Peyer's patch (tissue), 4 donors: ENCODE results near the gene AFG1L. TPM values are rescaled to one million over a fixed set of nuclear protein-coding genes. Genes with fewer than 3 reads are reported as not detected.
"Not testable (repeated sequence)": the region's sequence is repeated elsewhere in the genome, so short reads cannot be mapped to it uniquely, and the experiment has no call there.

Experiments
- DNase-seq, 3 donors: peaks; one replicate each; pipeline ENCODE4 v3.0.0-alpha.2; 2017 to 2019
- H3K27ac ChIP-seq, 4 donors: fragments of 200-600 bp; sonication (generic); one replicate each; pipeline ENCODE4 v1.5.1; 2016 to 2019
- H3K27me3 ChIP-seq, 2 donors: fragments of 200-600 bp; sonication (generic); one replicate each; pipeline ENCODE4 v1.5.1; 2019
- H3K36me3 ChIP-seq, 3 donors: fragments of 200-600 bp; sonication (generic); one replicate each; pipeline ENCODE4 v1.5.1; 2016 to 2019
- H3K4me1 ChIP-seq, 4 donors: fragments of 200-600 bp; sonication (generic); one replicate each; pipeline ENCODE4 v1.5.1; 2016 to 2019
- H3K4me3 ChIP-seq, 4 donors: fragments of 200-600 bp; sonication (generic); 1 replicate in 3 of 4; 2 replicates in 1 of 4; pipeline ENCODE4 v1.5.1; 2016 to 2019; ENCODE audit warnings: mild to moderate bottlenecking in 1 of 4
- H3K9me3 ChIP-seq, 4 donors: fragments of 200-600 bp; sonication (generic); one replicate each; pipeline ENCODE4 v1.5.1; 2016 to 2019; ENCODE audit warnings: mild to moderate bottlenecking in 1 of 4
- POLR2A ChIP-seq, 2 donors: fragments of 450-650 bp; IDR thresholded peaks; one replicate each; pipeline ENCODE4 v1.5.1; 2017; ENCODE audit warnings: antibody characterized with exemption in 2 of 2, mild to moderate bottlenecking in 2 of 2, moderate library complexity in 2 of 2
- total RNA-seq, 4 donors: library from RNA; depleted of rRNA; stranded (reverse); fragments of >200 nt; gene quantifications; one replicate each; pipeline ENCODE4 v1.1.0, GENCODE V29; 2016
- TF ChIP-seq, protein P1 (sequence below), 6 experiments: fragments of 450-650 bp in 4 of 6; fragments of 200-600 bp in 2 of 6; sonication (generic) in 1 of 6; IDR thresholded peaks; one replicate each; pipeline ENCODE4 v1.5.1; 2017 to 2019; ENCODE audit warnings: antibody characterized with exemption in 6 of 6, mild to moderate bottlenecking in 3 of 6, moderate library complexity in 1 of 6

Gene AFG1L
- total RNA-seq, 4 donors from 2014 or later: 6.0 to 15.1 (median 8.1) TPM

GRCh38 chr6:108442770-108443520, 148.1 kb downstream of the AFG1L start:
- no peaks in the 10 kb centered on the region for H3K36me3 ChIP-seq
- H3K27me3 ChIP-seq: no peaks in the 10 kb centered on the region
- DNase-seq: no peak
- H3K4me1 ChIP-seq: no peaks in the 10 kb centered on the region
- H3K9me3 ChIP-seq: no peaks in the 10 kb centered on the region
- TF ChIP-seq, protein P1, sequence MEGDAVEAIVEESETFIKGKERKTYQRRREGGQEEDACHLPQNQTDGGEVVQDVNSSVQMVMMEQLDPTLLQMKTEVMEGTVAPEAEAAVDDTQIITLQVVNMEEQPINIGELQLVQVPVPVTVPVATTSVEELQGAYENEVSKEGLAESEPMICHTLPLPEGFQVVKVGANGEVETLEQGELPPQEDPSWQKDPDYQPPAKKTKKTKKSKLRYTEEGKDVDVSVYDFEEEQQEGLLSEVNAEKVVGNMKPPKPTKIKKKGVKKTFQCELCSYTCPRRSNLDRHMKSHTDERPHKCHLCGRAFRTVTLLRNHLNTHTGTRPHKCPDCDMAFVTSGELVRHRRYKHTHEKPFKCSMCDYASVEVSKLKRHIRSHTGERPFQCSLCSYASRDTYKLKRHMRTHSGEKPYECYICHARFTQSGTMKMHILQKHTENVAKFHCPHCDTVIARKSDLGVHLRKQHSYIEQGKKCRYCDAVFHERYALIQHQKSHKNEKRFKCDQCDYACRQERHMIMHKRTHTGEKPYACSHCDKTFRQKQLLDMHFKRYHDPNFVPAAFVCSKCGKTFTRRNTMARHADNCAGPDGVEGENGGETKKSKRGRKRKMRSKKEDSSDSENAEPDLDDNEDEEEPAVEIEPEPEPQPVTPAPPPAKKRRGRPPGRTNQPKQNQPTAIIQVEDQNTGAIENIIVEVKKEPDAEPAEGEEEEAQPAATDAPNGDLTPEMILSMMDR (IDR thresholded peaks at IDR 0.05): no peak
- TF ChIP-seq POLR2A (IDR thresholded peaks at IDR 0.05): no peak
- H3K4me3 ChIP-seq: no peak overlapping the region
- H3K27ac ChIP-seq: no peak overlapping the region

GRCh38 chr6:108446629-108447150, 151.8 kb downstream of the AFG1L start:
- Histone ChIP-seq H3K9me3 (no peaks in the 10 kb centered on the region), H3K27me3 (no peaks in the 10 kb centered on the region), H3K4me3 (no peak overlapping the region), H3K27ac (no peak overlapping the region), H3K4me1 (no peaks in the 10 kb centered on the region), H3K36me3 (peaks cover 0 to 4% (median 0%) of the 10 kb centered on the region in 3 donors)
- DNase-seq: no peak
- TF ChIP-seq POLR2A (IDR thresholded peaks at IDR 0.05): no peak
- TF ChIP-seq, protein P1 (IDR thresholded peaks at IDR 0.05): no peak

- TF ChIP-seq POLR2A (IDR thresholded peaks at IDR 0.05): no peak
- TF ChIP-seq, protein P1 (IDR thresholded peaks at IDR 0.05): no peak
- Histone ChIP-seq H3K4me1 (no peaks in the 10 kb centered on the region), H3K4me3 (no peak overlapping the region), H3K27me3 (no peaks in the 10 kb centered on the region), H3K9me3 (no peaks in the 10 kb centered on the region), H3K27ac (no peak overlapping the region), H3K36me3 (peaks cover 0 to 4% (median 0%) of the 10 kb centered on the region in 3 donors)
- DNase-seq: no peak
Observed at GRCh38 chr6:108448481-108448880, 153.6 kb downstream of the AFG1L start.

DNA sequence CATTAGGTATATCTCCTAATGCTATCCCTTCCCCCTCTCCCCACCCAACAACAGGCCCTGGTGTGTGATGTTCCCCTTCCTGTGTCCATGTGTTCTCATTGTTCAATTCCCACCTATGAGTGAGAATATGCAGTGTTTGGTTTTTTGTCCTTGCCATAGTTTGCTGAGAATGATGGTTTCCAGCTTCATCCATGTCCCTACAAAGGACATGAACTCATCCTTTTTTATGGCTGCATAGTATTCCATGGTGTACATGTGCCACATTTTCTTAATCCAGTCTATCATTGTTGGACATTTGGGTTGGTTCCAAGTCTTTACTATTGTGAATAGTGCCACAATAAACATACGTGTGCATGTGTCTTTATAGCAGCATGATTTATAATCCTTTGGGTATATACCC, 154.9 kb downstream of the AFG1L start:
- not testable (repeated sequence) for H3K4me1 ChIP-seq, H3K9me3 ChIP-seq, H3K4me3 ChIP-seq, H3K27me3 ChIP-seq, H3K36me3 ChIP-seq, H3K27ac ChIP-seq, DNase-seq

GRCh38 chr6:108451816-108452215, 157.0 kb downstream of the AFG1L start:
- DNase-seq: no peak
- Histone ChIP-seq H3K4me1 (peaks cover 0 to 5% (median 0%) of the 10 kb centered on the region in 4 donors), H3K27ac (no peak overlapping the region), H3K9me3 (no peaks in the 10 kb centered on the region), H3K4me3 (no peak overlapping the region), H3K27me3 (no peaks in the 10 kb centered on the region), H3K36me3 (peaks cover 0 to 4% (median 0%) of the 10 kb centered on the region in 3 donors)
- TF ChIP-seq, protein P1 (IDR thresholded peaks at IDR 0.05): no peak
- TF ChIP-seq POLR2A (IDR thresholded peaks at IDR 0.05): no peak

- TF ChIP-seq POLR2A (IDR thresholded peaks at IDR 0.05): no peak
- TF ChIP-seq, protein P1 (IDR thresholded peaks at IDR 0.05): no peak
- peaks cover 0 to 4% (median 0%) of the 10 kb centered on the region in 3 donors for H3K36me3 ChIP-seq
- no peaks in the 10 kb centered on the region for H3K9me3 ChIP-seq
- no peak overlapping the region for H3K27ac ChIP-seq
- H3K4me1 ChIP-seq: peaks cover 0 to 5% (median 0%) of the 10 kb centered on the region in 4 donors
- no peak for DNase-seq
- H3K27me3 ChIP-seq: no peaks in the 10 kb centered on the region
- H3K4me3 ChIP-seq: no peak overlapping the region
Observed at GRCh38 chr6:108452711-108453195, 157.9 kb downstream of the AFG1L start.
